ENCODE data around the gene PACSIN2.
"Not testable (repeated sequence)": the region's sequence is repeated elsewhere in the genome, so short reads cannot be mapped to it uniquely, and the experiment has no call there.

The PACSIN2 gene

GRCh38 chr22:42990131-42990838 lies 24.7 kb downstream of the PACSIN2 start:
- no peak for DNase-seq

GRCh38 chr22:42986115-42986514 lies 28.8 kb downstream of the PACSIN2 start:
- DNase-seq: no peak

GRCh38 chr22:42985531-42985905 lies 29.4 kb downstream of the PACSIN2 start:
- no peak for DNase-seq

- no peak for DNase-seq
Observed at GRCh38 chr22:42984814-42985530, 30.0 kb downstream of the PACSIN2 start.

- DNase-seq: no peak
Observed at GRCh38 chr22:42984397-42984796, 30.6 kb downstream of the PACSIN2 start.

GRCh38 chr22:42983470-42983869 lies 31.5 kb downstream of the PACSIN2 start:
- DNase-seq: no peak

- no peak for DNase-seq
Observed at GRCh38 chr22:42979606-42980005, 35.3 kb downstream of the PACSIN2 start.

GRCh38 chr22:42978453-42979103 lies 36.4 kb downstream of the PACSIN2 start:
- no peak for DNase-seq

GRCh38 chr22:42977569-42977968 lies 37.4 kb downstream of the PACSIN2 start:
- no peak for DNase-seq

- DNase-seq: no peak
Observed at GRCh38 chr22:42976217-42976933, 38.6 kb downstream of the PACSIN2 start.

- DNase-seq: no peak
Observed at GRCh38 chr22:42974223-42974622, 40.7 kb downstream of the PACSIN2 start.

- no peak for DNase-seq
Observed at GRCh38 chr22:42973536-42973881, 41.4 kb downstream of the PACSIN2 start.

- DNase-seq: no peak
Observed at GRCh38 chr22:42972649-42973535, 42.1 kb downstream of the PACSIN2 start.

- DNase-seq: not testable (repeated sequence)
Observed at GRCh38 chr22:42971473-42971860, 43.5 kb downstream of the PACSIN2 start.

- DNase-seq: no peak
Observed at GRCh38 chr22:42970029-42970428, 44.9 kb downstream of the PACSIN2 start.

GRCh38 chr22:42969348-42969975 lies 45.5 kb downstream of the PACSIN2 start:
- no peak for DNase-seq

- DNase-seq: no peak
Observed at GRCh38 chr22:42967933-42968332, 47.0 kb downstream of the PACSIN2 start.

- DNase-seq: no peak
Observed at GRCh38 chr22:42967005-42967404, 47.9 kb downstream of the PACSIN2 start.

- DNase-seq: no peak
Observed at GRCh38 chr22:42966497-42966896, 48.5 kb downstream of the PACSIN2 start.

GRCh38 chr22:42964994-42965699 lies 49.8 kb downstream of the PACSIN2 start:
- no peak for DNase-seq

- DNase-seq: no peak
Observed at GRCh38 chr22:42963231-42963595, 51.7 kb downstream of the PACSIN2 start.

Data from stimulated activated CD4-positive, alpha-beta T cell treated with anti-CD3 and anti-CD28 coated beads, Interleukin-1b, Interleukin-23, amount 100 ng/mL, for 48 hours (primary cell).